GM21723 (cell line): ENCODE data around the gene VANGL2.

Experiments used
- ATAC-seq: cut with Tn5 transposase; IDR thresholded peaks from one replicate; pipeline ENCODE4 v1.9.1; 2021; ENCODE audit warnings: mild to moderate bottlenecking, moderate library complexity; ENCODE audit not compliant: unreplicated experiment

Gene VANGL2

GRCh38 chr1:160423966-160424365, 23.6 kb downstream of the VANGL2 start:
- ATAC-seq: no peak

DNA sequence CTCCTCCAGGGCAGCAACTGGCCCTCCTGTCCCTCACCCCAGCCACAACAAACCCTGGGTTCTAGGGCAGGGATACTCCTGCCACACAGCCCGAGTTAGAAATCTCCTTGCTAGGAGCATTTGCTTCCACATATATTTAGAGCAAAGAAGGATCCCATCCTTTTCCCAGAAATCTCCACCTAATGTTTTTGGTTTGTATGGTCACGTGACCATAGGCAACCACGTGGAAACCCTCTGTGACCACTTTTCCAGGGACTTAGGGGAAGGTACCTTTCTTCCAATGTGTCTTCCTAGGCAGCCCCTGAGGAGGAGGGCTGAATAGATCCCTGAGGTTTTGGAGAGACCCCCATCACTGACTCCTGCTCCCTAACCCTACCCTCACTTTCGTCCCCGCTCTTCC, 25.5 kb downstream of the VANGL2 start:
- no peak for ATAC-seq

DNA sequence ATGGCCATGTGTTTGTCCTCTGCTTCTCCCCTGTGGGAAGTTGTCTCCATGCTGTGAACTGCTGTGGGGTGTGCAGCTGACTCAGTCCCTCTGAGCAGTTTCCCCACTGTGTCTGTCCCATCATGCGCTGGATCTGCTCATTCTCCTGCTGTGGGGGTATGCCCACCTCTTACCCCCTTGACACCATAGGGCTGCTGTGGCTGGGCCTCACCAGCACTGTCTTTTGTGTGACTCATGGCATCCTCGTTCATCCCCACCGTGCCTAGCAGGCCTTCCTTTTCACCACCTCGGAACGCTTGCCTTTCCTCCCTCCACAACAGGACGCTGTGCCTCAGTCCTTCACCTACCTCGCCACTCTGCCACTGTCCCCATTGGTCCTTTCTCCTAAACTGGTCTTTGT, 27.3 kb downstream of the VANGL2 start:
- ATAC-seq: no peak

GRCh38 chr1:160428053-160428452, 27.7 kb downstream of the VANGL2 start:
- no peak for ATAC-seq

DNA sequence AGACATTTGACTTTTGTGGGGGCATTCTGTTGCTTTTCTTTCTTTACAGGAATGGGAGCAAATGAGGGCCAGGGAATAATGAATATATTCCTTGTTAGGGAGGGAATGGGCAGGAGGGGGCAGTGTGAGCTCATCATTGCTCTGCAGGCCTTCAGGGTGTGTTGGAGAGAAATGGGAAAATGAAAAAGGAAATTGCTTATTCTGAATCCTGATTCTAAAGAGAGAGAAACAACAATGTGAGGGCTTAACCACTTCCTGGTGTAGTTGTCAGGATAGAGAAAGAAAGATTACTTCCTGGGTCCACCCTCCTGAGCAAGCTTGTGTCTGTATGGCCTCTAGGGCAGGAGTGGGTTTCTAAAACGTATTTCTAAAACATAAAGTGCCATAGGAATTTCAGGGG, 28.3 kb downstream of the VANGL2 start:
- ATAC-seq: peak; percentile 21

GRCh38 chr1:160429125-160429561, 28.8 kb downstream of the VANGL2 start:
- ATAC-seq: peak; percentile 24

- ATAC-seq: peak; percentile 52
These were observed 29.6 kb downstream of the VANGL2 start for GRCh38 chr1:160429702-160430535.

DNA sequence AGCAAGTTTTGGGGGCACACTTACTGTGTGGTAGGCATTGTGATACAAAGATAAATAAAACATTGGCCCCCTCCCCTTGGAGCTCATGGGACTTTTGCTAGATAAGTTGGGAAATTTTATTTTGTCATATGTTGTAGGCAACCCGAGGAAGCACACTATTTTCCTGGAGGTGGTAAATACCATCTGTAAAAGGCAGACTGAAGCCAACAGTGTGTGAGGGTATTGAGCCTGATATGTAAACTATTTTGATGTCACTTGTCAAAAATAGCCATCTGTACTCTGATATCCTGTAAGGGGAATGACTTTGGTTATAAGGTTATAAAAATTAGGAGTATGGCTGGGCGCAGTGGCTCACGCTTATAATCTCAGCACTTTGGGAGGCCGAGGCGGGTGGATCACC, 30.6 kb downstream of the VANGL2 start:
- no peak for ATAC-seq

- no peak for ATAC-seq
These were observed 31.2 kb downstream of the VANGL2 start for GRCh38 chr1:160431571-160431970.

DNA sequence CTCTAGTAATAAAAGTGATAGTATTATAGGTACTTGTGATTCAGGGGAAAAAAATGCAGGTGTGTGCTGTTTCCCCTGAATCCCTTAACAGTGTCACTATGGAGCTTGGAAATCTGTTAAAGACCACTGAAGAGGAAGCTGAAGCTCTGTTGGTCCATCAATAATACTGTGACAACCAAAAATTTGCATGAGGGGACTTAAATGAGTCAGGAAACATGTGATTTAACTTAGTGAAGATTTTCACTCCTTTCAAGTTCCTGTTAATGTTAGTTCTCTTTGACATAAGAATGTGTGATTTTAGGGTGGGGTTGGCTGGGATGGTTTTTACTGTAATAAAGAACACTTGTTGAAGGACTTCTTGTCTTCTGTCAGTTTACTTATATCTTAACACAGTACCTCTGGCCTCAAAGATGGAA, 32.0 kb downstream of the VANGL2 start:
- peak; percentile 47 for ATAC-seq

DNA sequence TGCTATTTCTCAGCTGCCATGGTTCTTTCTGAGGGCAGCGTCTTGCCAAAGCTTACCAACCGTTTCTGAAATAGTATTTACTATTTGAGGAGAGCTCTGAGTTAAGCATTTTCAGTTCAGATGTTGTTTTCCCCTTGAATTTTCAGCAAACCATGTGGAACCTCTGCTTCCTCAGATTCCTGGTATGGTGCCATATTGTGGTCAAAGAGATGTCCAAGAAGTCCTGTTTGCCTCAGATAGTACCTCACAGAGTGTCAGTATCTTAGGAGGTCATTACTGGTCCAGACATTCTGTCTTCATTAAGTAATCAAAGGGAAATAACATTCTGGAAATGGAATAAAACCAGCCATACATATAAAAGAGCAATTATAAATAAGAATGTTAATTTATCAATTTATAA, 36.6 kb downstream of the VANGL2 start:
- ATAC-seq: no peak

DNA sequence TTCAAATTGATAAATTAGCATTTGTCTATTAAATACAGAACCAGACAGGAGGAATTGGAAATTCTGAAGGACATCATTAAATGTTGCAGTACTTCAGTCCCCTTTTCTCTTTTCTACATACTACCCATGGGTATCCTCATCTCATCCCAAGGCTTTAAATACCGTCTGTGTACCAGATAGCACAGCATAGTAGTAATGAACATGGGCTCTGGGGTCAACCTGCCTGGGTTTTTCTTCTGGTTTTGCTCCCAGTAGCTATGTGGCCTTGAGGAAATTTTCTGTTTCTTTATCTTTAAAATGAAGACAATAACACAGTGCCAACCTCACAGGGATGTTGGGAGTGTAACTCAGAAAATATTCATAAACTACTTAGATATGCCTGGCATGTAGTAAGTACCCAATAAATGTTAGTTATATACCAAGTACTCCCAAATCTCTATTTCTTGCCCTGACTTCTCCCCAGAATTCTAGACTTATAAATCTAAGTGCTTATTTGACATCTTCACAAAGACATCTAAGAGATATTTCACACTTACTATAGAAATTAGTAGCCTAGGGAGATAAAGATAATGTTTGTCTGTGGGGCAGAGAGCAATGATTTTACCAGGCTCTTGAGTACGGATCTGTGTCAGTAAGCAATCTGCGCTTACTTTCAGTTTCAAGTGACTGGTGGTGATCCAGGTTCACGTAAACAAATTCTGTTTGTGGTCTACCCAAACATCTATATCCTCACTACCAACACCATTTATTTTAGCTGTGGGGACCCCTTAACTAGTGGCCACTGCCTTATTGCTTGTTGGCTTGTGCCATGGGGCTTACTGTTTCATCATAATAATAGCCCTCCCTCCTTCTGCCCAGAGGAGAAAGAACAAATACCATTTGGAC, 37.3 kb downstream of the VANGL2 start:
- ATAC-seq: peak; percentile 85

- ATAC-seq: no peak
These were observed 38.1 kb downstream of the VANGL2 start for GRCh38 chr1:160438317-160438918.

- no peak for ATAC-seq
These were observed 38.6 kb downstream of the VANGL2 start for GRCh38 chr1:160438935-160439334.

GRCh38 chr1:160439718-160440117, 39.4 kb downstream of the VANGL2 start:
- ATAC-seq: no peak

GRCh38 chr1:160446945-160447600, 46.7 kb downstream of the VANGL2 start:
- no peak for ATAC-seq

- ATAC-seq: no peak
These were observed 49.1 kb downstream of the VANGL2 start for GRCh38 chr1:160449494-160449893.

GRCh38 chr1:160451119-160451858, 50.9 kb downstream of the VANGL2 start:
- ATAC-seq: peak; percentile 59

GRCh38 chr1:160451859-160452232, 51.5 kb downstream of the VANGL2 start:
- ATAC-seq: no peak

DNA sequence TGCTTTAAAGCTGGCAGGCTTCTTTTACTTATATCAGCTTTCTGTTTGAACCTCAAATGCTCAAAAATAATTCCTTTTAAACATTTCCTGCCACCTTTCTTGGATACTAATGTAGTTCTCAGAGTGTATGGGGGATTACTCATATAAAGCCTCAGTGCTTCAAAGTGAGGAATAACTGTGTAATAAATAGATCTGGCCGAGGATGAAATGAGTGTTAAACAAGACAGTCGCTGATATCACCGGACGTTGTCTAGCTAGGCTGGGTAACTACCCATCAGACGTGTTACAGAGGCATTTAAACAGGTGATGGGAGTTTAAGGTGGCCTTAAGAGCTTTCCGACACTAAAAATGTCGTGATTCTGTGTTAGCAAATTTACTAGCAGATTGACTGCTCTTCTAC, 53.1 kb downstream of the VANGL2 start:
- no peak for ATAC-seq
